ENCODE data around the gene APEH. TPM values are rescaled to one million over a fixed set of nuclear protein-coding genes. Genes with fewer than 3 reads are reported as not detected.
A peak's percentile ranks its signal among the peaks of the same experiment; 100 is the strongest.
"Not testable (repeated sequence)": the region's sequence is repeated elsewhere in the genome, so short reads cannot be mapped to it uniquely, and the experiment has no call there.

Gene APEH
- total and polyA plus RNA-seq, 2 donors from 2014 or later, result 138 to 143 TPM

DNA sequence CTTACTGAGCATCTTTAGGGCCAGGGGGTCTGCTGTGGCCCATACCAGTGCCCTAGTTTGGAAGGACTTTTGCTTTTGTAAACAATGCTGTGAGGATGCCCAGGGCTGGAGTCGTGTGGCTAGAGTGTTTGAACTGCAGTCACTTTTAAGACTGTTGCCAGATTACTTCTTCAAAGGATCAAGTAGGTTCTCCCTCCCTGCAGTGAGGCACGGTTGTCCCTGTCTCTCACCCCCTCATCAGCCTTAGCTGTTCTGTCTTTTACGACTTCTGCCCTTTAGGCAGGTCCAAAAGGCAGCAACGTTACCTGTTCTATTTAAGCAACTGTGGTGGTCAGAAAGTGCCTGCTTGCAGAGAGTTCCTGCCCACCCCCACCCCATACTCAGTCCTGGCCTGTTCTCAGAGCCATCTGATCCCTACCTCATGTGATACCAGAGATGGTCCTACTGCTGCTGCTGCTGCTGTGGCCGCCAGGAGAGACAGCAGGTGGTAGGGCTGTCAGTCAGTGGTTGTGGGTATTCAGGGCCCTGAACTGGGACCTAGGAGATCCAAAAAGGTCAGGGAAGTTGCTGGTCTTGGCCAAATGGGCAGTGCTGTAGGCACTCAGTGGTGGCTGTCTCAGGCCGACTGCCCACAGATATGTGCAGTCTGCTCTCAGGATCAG is 20.4 kb downstream of the APEH start:
- H3K36me3 ChIP-seq (ENCODE audit: control insufficient read depth in 2 of 3, insufficient read depth in 3 of 3, low read length in 3 of 3); FAIRE-seq; H3K27me3 ChIP-seq (ENCODE audit: control insufficient read depth, insufficient read depth, low read length); H3K9me3 ChIP-seq (ENCODE audit: control insufficient read depth in 2 of 3, insufficient read depth in 1 of 3, low read length in 3 of 3); H3K9ac ChIP-seq (ENCODE audit: low read length in 3 of 3); intact Hi-C loops (cut with DNase I); DNase-seq; H3K27ac ChIP-seq (ENCODE audit: low read depth in 2 of 2, low read length in 2 of 2); H3K4me3 ChIP-seq (ENCODE audit: low read length in 3 of 3): not testable (repeated sequence)
- H3K4me1 ChIP-seq (ENCODE audit: control insufficient read depth in 2 of 3, insufficient read depth in 2 of 3, low read depth in 1 of 3, low read length in 3 of 3), result peaks cover 0 to 16% (median 0%) of the 10 kb centered on the region in 3 donors

DNA sequence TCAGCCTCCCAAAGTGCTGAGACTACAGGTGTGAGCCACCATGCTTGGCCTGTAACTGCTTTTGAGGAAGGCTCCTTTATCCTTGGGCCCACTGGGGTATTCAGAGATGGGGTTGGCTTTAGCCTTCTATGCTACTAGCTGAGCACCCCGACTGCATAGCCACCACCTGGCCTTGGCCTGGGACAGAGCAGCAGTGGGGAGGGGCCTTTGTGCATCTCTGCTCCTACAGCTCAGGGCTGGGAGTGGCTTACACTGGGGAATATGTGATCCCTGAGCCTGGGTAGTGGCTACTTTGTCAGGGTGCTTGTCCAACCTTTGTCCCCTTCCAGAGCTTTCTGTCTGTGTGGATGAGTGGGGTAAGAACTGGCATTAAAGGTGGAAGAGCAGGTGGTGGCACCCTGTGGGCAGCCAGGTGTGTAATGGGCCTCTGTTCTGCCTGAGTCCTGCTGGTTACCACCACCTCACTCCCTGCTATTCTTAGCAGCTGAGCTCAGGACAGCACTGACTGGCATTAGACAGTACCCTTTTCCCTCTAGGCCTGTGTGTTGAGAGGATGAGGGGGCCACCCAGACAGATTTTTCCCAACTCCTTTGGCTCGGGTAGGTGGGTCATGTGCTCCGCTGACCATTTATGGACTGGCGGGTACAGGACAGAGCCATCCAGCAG is 21.3 kb downstream of the APEH start:
- H3K9me3 ChIP-seq (ENCODE audit: control insufficient read depth in 2 of 3, insufficient read depth in 1 of 3, low read length in 3 of 3); H3K4me1 ChIP-seq (ENCODE audit: control insufficient read depth in 2 of 3, insufficient read depth in 2 of 3, low read depth in 1 of 3, low read length in 3 of 3); H3K9ac ChIP-seq (ENCODE audit: low read length in 3 of 3); FAIRE-seq; DNase-seq; H3K27ac ChIP-seq (ENCODE audit: low read depth in 2 of 2, low read length in 2 of 2); H3K4me3 ChIP-seq (ENCODE audit: low read length in 3 of 3); H3K27me3 ChIP-seq (ENCODE audit: control insufficient read depth, insufficient read depth, low read length); H3K36me3 ChIP-seq (ENCODE audit: control insufficient read depth in 2 of 3, insufficient read depth in 3 of 3, low read length in 3 of 3); intact Hi-C loops (cut with DNase I): not testable (repeated sequence)

DNA sequence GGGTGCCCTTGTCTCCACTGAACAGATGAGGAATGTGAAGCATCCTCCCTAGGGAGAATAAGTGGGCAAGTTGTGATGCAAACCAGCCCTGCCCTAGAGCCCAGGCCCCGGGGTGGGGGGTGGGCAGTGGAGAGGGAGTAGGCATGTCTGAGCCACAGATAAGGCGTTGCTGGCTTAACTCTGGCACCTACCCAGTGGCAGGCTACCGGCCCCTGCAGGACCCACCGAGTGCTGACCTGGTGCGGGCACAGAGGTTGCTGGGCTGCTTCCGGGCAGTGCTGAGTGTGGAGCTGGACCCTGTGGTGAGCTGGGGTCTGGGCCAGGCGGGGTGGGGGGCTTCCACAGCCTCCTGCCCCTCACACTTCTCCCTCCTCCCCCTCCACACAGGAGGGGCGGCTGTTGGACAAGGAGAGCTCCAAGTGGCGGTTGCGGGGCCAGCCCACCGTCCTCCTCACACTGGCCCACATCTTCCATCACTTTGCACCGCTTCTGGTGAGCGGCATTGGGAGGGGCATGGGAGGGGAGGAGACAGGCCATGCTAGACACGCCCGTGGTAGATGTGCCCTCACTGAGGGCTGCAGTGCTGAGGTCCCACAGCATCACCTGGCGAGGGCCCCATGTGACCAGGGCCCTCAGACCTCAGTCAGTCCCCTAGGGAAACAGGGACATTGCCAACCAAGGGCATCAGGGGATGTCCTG is 25.3 kb downstream of the APEH start:
- Histone ChIP-seq H3K36me3 (ENCODE audit: control insufficient read depth in 2 of 3, insufficient read depth in 3 of 3, low read length in 3 of 3) (peaks cover 0 to 20% (median 17%) of the 10 kb centered on the region in 3 donors), H3K27ac (ENCODE audit: low read depth in 2 of 2, low read length in 2 of 2) (no peak overlapping the region), H3K27me3 (ENCODE audit: control insufficient read depth, insufficient read depth, low read length) (no peaks in the 10 kb centered on the region), H3K4me3 (ENCODE audit: low read length in 3 of 3) (no peak overlapping the region), H3K9ac (ENCODE audit: low read length in 3 of 3) (no peak overlapping the region), H3K4me1 (ENCODE audit: control insufficient read depth in 2 of 3, insufficient read depth in 2 of 3, low read depth in 1 of 3, low read length in 3 of 3) (no peaks in the 10 kb centered on the region), H3K9me3 (ENCODE audit: control insufficient read depth in 2 of 3, insufficient read depth in 1 of 3, low read length in 3 of 3) (no peaks in the 10 kb centered on the region)
- FAIRE-seq (no peak), DNase-seq (peak in 1 of 5 donors; percentile 64)
- intact Hi-C loops (cut with DNase I), result no loop called here
- TF ChIP-seq, protein P1, sequence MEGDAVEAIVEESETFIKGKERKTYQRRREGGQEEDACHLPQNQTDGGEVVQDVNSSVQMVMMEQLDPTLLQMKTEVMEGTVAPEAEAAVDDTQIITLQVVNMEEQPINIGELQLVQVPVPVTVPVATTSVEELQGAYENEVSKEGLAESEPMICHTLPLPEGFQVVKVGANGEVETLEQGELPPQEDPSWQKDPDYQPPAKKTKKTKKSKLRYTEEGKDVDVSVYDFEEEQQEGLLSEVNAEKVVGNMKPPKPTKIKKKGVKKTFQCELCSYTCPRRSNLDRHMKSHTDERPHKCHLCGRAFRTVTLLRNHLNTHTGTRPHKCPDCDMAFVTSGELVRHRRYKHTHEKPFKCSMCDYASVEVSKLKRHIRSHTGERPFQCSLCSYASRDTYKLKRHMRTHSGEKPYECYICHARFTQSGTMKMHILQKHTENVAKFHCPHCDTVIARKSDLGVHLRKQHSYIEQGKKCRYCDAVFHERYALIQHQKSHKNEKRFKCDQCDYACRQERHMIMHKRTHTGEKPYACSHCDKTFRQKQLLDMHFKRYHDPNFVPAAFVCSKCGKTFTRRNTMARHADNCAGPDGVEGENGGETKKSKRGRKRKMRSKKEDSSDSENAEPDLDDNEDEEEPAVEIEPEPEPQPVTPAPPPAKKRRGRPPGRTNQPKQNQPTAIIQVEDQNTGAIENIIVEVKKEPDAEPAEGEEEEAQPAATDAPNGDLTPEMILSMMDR (IDR thresholded peaks at IDR 0.05; ENCODE audit: borderline replicate concordance, extremely low read depth, insufficient read depth), result no peak

DNA sequence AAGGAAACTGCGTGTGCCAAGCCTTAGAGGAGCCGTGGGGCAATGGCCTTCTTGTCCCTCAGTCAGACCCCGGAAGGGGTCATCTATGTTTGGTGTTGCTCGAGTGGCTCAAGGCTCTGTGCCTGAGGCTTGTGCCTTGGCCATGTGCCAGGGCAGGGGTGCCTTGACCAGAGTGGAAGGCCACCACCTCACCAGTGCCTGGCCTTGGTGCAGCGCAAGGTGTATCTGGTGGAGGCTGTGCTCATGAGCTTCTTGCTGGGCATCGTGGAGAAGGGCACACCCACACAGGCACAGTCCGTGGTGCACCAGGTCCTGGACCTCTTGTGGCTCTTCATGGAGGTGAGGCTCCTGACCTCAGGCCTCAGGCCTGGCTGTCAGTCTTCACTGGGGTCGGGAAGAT is 25.9 kb downstream of the APEH start:
- intact Hi-C loops (cut with DNase I), result no loop called here
- H3K9ac ChIP-seq (ENCODE audit: low read length in 3 of 3), result no peak overlapping the region
- H3K4me1 ChIP-seq (ENCODE audit: control insufficient read depth in 2 of 3, insufficient read depth in 2 of 3, low read depth in 1 of 3, low read length in 3 of 3), result no peaks in the 10 kb centered on the region
- DNase-seq, result no peak
- TF ChIP-seq, protein P1 (IDR thresholded peaks at IDR 0.05; ENCODE audit: borderline replicate concordance, extremely low read depth, insufficient read depth), result no peak
- H3K36me3 ChIP-seq (ENCODE audit: control insufficient read depth in 2 of 3, insufficient read depth in 3 of 3, low read length in 3 of 3), result peaks cover 0 to 20% (median 17%) of the 10 kb centered on the region in 3 donors
- FAIRE-seq, result no peak
- no peak overlapping the region for H3K4me3 ChIP-seq (ENCODE audit: low read length in 3 of 3)
- H3K27ac ChIP-seq (ENCODE audit: low read depth in 2 of 2, low read length in 2 of 2), result no peak overlapping the region
- H3K9me3 ChIP-seq (ENCODE audit: control insufficient read depth in 2 of 3, insufficient read depth in 1 of 3, low read length in 3 of 3), result no peaks in the 10 kb centered on the region
- H3K27me3 ChIP-seq (ENCODE audit: control insufficient read depth, insufficient read depth, low read length), result no peaks in the 10 kb centered on the region

Measured in kidney (tissue), 14 donors.